ENCODE measurements around the gene RDH14. TPM values are rescaled to one million over a fixed set of nuclear protein-coding genes. Genes with fewer than 3 reads are reported as not detected.

The RDH14 gene
- total RNA-seq, 2 experiments from 2014 or later: 18.8 to 19.4 TPM

DNA sequence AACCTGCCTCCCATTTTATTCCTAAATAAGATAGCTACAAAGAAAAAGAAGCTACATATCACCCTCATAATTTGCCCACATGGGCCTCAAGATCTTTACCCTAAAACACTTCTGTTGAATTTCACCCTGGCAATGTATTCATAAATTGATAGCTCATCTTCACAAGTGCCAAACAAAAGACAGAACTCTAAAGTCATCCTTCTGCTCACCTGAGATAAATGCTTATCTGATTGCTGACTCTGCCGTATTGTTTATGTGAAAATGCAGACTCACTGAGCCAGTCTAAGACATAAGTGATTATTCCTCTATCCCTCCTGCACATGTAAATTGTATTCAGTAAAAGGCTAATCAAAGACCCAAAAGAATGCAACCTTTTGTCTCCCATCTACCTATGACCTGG lies 2.0 kb downstream of the RDH14 start:
- H3K27ac Mint-ChIP-seq: peak overlapping the region; percentile 95
- H3K27me3 Mint-ChIP-seq: no peaks in the 10 kb centered on the region
- CTCF ChIA-PET: interaction anchor here (0.6 to 0.9 kb wide), 2 partner anchors 10 to 173 kb away, joined by 3 read pairs; no protein-coding TSS in a partner anchor
- no peak for ATAC-seq
- TF ChIP-seq, protein P1, sequence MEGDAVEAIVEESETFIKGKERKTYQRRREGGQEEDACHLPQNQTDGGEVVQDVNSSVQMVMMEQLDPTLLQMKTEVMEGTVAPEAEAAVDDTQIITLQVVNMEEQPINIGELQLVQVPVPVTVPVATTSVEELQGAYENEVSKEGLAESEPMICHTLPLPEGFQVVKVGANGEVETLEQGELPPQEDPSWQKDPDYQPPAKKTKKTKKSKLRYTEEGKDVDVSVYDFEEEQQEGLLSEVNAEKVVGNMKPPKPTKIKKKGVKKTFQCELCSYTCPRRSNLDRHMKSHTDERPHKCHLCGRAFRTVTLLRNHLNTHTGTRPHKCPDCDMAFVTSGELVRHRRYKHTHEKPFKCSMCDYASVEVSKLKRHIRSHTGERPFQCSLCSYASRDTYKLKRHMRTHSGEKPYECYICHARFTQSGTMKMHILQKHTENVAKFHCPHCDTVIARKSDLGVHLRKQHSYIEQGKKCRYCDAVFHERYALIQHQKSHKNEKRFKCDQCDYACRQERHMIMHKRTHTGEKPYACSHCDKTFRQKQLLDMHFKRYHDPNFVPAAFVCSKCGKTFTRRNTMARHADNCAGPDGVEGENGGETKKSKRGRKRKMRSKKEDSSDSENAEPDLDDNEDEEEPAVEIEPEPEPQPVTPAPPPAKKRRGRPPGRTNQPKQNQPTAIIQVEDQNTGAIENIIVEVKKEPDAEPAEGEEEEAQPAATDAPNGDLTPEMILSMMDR (IDR thresholded peaks at IDR 0.05): no peak
- DNase-seq: no peak
- intact Hi-C loops (cut with micrococcal nuclease): loop anchor here (10.0 kb wide), 1 partner anchor 796 kb away; the partner anchor contains the start of gene OSR1
- H3K36me3 Mint-ChIP-seq (ENCODE audit: low read depth): peaks cover 40% of the 10 kb centered on the region
- no peaks in the 10 kb centered on the region for H3K9me3 Mint-ChIP-seq
- peak overlapping the region; percentile 93 for H3K4me3 Mint-ChIP-seq
- POLR2A ChIA-PET: interaction anchor here (1.3 to 1.8 kb wide), 2 partner anchors 9 to 12 kb away, joined by 4 to 6 read pairs; no protein-coding TSS in a partner anchor
- peaks cover 47% of the 10 kb centered on the region for H3K4me1 Mint-ChIP-seq (ENCODE audit: low read depth)

GRCh38 chr2:18557121-18557520 lies 3.3 kb downstream of the RDH14 start:
- TF ChIP-seq, protein P1 (IDR thresholded peaks at IDR 0.05): no peak
- ATAC-seq (no peak), DNase-seq (no peak)
- H3K4me3 Mint-ChIP-seq: no peak overlapping the region
- peaks cover 60% of the 10 kb centered on the region for H3K4me1 Mint-ChIP-seq (ENCODE audit: low read depth)
- no peak overlapping the region for H3K27ac Mint-ChIP-seq
- H3K36me3 Mint-ChIP-seq (ENCODE audit: low read depth): peaks cover 48% of the 10 kb centered on the region
- ChIA-PET POLR2A (no interaction called here), CTCF (no interaction called here)
- no peaks in the 10 kb centered on the region for H3K27me3 Mint-ChIP-seq
- no peaks in the 10 kb centered on the region for H3K9me3 Mint-ChIP-seq
- intact Hi-C loops (cut with micrococcal nuclease): loop anchor here (10.0 kb wide), 1 partner anchor 798 kb away; the partner anchor contains the start of gene OSR1

DNA sequence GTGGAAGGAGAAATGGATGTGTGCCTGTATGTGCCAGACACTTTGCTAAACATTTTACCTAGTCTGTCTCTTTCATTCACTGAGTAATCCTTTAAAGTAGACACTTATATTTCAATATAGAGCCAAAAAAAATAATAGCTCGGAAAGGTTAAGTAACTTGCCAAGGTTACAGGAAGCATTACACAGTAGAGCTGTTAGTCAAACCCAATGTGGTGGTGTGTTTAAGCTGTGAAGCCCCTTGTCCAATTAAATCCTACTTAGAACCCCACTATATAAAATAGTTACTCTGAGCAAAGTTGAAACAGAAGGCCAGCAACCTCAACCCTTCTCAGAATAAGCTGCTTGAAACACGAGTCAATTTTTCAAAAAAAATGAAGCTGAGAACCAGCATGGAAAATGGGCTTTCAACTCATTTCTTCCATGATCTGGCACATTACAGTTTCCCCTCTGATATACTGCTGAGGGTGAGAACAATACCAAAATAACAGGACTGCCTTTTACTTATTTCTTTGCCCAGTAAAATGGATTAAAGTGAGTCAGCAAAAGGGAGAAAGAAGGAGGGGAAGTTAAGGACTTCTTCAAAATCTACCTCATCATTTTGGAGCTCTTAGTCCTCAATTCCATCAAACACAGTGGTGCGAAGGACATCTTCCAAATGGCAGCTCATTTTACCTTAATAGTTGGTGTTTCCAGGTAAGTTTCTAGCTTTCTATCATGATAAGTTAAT lies 7.9 kb downstream of the RDH14 start:
- H3K4me1 Mint-ChIP-seq (ENCODE audit: low read depth): peaks cover 68% of the 10 kb centered on the region
- DNase-seq (peak; percentile 12), ATAC-seq (peak; percentile 71)
- ChIA-PET CTCF (interaction anchor here (0.9 kb wide), 1 partner anchor 15 kb away, joined by 3 read pairs; no protein-coding TSS in a partner anchor), POLR2A (interaction anchor here (0.6 kb wide), 1 partner anchor 242 kb away, joined by 5 read pairs; no protein-coding TSS in a partner anchor)
- peaks cover 41% of the 10 kb centered on the region for H3K36me3 Mint-ChIP-seq (ENCODE audit: low read depth)
- intact Hi-C loops (cut with micrococcal nuclease): loop anchor here (10.0 kb wide), 1 partner anchor 802 kb away; the partner anchor contains the start of gene OSR1
- TF ChIP-seq, protein P1 (IDR thresholded peaks at IDR 0.05): no peak
- no peaks in the 10 kb centered on the region for H3K9me3 Mint-ChIP-seq
- no peak overlapping the region for H3K4me3 Mint-ChIP-seq
- no peaks in the 10 kb centered on the region for H3K27me3 Mint-ChIP-seq
- peak overlapping the region; percentile 77 for H3K27ac Mint-ChIP-seq

DNA sequence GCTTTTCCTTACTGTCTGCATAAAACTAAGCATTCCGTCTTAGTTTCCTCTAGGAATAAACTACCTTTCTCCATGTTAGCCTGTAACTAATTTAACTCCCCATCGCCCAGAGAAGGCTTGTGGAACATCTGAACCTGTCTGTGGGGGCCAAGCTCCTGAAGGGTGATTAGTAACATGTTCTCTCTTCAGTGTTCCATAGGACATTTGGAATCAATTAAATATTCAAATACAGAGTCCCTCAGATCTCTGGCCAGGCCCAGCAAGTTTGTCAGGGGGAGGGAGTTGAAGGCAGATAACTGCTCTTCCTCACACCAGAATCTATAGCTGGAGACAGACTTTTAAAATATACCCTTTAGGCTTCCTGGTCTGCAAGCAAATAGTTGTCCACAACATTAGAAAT lies 8.8 kb downstream of the RDH14 start:
- no peak for DNase-seq
- H3K36me3 Mint-ChIP-seq (ENCODE audit: low read depth): peaks cover 35% of the 10 kb centered on the region
- H3K27me3 Mint-ChIP-seq: no peaks in the 10 kb centered on the region
- peaks cover 68% of the 10 kb centered on the region for H3K4me1 Mint-ChIP-seq (ENCODE audit: low read depth)
- no peaks in the 10 kb centered on the region for H3K9me3 Mint-ChIP-seq
- CTCF ChIA-PET: no interaction called here
- TF ChIP-seq, protein P1 (IDR thresholded peaks at IDR 0.05): no peak
- POLR2A ChIA-PET: no interaction called here
- intact Hi-C loops (cut with micrococcal nuclease): loop anchor here (10.0 kb wide), 1 partner anchor 803 kb away; the partner anchor contains the start of gene OSR1
- no peak overlapping the region for H3K27ac Mint-ChIP-seq
- ATAC-seq: no peak
- H3K4me3 Mint-ChIP-seq: no peak overlapping the region

DNA sequence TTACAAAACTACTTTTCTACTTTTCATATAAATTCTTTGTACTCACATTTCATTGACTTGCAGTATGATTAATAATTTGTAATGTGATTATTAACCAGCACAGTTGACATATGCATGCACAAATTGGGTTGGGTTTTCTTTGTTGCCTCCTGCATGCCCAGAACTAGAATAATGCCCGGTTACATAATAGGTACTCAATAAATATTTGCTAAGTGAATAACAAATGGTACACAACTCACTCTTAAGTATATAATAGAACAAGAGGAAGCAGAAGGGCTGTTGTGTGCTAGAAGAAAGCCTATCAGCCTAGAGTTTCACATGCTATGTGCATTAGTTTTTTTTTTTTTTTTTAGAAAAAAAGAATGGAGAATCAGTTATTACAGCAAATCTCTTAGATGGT lies 9.3 kb downstream of the RDH14 start:
- no peak overlapping the region for H3K27ac Mint-ChIP-seq
- no peak for ATAC-seq
- ChIA-PET POLR2A (no interaction called here), CTCF (no interaction called here)
- H3K36me3 Mint-ChIP-seq (ENCODE audit: low read depth): peaks cover 32% of the 10 kb centered on the region
- intact Hi-C loops (cut with micrococcal nuclease): loop anchor here (10.0 kb wide), 1 partner anchor 804 kb away; the partner anchor contains the start of gene OSR1
- TF ChIP-seq, protein P1 (IDR thresholded peaks at IDR 0.05): no peak
- H3K27me3 Mint-ChIP-seq: no peaks in the 10 kb centered on the region
- H3K4me1 Mint-ChIP-seq (ENCODE audit: low read depth): peaks cover 69% of the 10 kb centered on the region
- H3K4me3 Mint-ChIP-seq: no peak overlapping the region
- no peaks in the 10 kb centered on the region for H3K9me3 Mint-ChIP-seq
- DNase-seq: no peak

All from activated CD8-positive, alpha-beta T cell treated with anti-CD3 and anti-CD28 coated beads for 36 hours (primary cell).